B cell (primary cell): Measurements from ENCODE around the gene TMEM106B. TPM values are rescaled to one million over a fixed set of nuclear protein-coding genes. Genes with fewer than 3 reads are reported as not detected.

ENCODE experiments used
- ATAC-seq: fragments of 200-7000 bp; cut with Tn5 transposase; one replicate; pipeline ENCODE4 v1.10.0; 2021; ENCODE audit warnings: low read depth, mild to moderate bottlenecking, moderate number of reproducible peaks, moderate library complexity
- CTCF ChIA-PET: fragments of 350-600 bp; sonication (Branson Sonifier 250); formaldehyde crosslinking; loops from one replicate; lab custom pipeline; 2021; ENCODE audit warnings: antibody characterized with exemption, inconsistent platforms; lab: Charles Lee
- POLR2A ChIA-PET: fragments of 350-600 bp; sonication (Branson Sonifier 250); formaldehyde crosslinking; loops from one replicate; lab custom pipeline; 2021; ENCODE audit warnings: antibody characterized with exemption; lab: Charles Lee
- DNase-seq: peaks from one replicate; pipeline ENCODE4 v3.0.0; 2013
- H2AFZ ChIP-seq: 2 replicates; pipeline ENCODE4 v1.6.1; 2012; ENCODE audit warnings: mild to moderate bottlenecking, low read depth, low read length; ENCODE audit not compliant: insufficient read depth, poor library complexity, severe bottlenecking
- H3K27ac ChIP-seq, 2 donors: 1 replicate in 1 of 2; 2 replicates in 1 of 2; pipeline ENCODE4 v1.5.1; 2012 to 2013; ENCODE audit warnings: low read length in 2 of 2, mild to moderate bottlenecking in 2 of 2, moderate library complexity in 1 of 2
- H3K27me3 ChIP-seq, 4 experiments: fragments of 200-600 bp in 1 of 4; sonication (generic) in 1 of 4; replicated peaks in 1 of 4; 1 replicate in 2 of 4; 2 replicates in 2 of 4; pipeline versions ENCODE4 v1.6.1 to v1.7.0; 2013 to 2016; ENCODE audit warnings: low read length in 3 of 4, mild to moderate bottlenecking in 2 of 4, mixed read lengths in 1 of 4, moderate library complexity in 1 of 4; ENCODE audit not compliant: insufficient read depth in 4 of 4, control insufficient read depth in 3 of 4; ENCODE audit errors: control extremely low read depth in 1 of 4
- H3K36me3 ChIP-seq, 2 experiments: replicated peaks in 1 of 2; 1 replicate in 1 of 2; 2 replicates in 1 of 2; pipeline versions ENCODE4 v1.6.1 to v1.7.1; 2013; ENCODE audit warnings: low read length in 1 of 2; ENCODE audit not compliant: insufficient read depth in 2 of 2, control insufficient read depth in 1 of 2; ENCODE audit errors: control extremely low read depth in 1 of 2, extremely low read depth in 1 of 2
- H3K4me1 ChIP-seq, 2 donors: fragments of 200-600 bp in 1 of 2; sonication (generic) in 1 of 2; 1 replicate in 1 of 2; 2 replicates in 1 of 2; pipeline versions ENCODE4 v1.5.1 to v1.6.1; 2013 to 2017; ENCODE audit warnings: low read length in 2 of 2; ENCODE audit not compliant: control insufficient read depth in 2 of 2, insufficient read depth in 2 of 2
- H3K4me2 ChIP-seq: replicated peaks from 2 replicates; pipeline ENCODE3; 2012; ENCODE audit warnings: mild to moderate bottlenecking, low read depth, low read length; ENCODE audit not compliant: poor library complexity, severe bottlenecking
- H3K4me3 ChIP-seq, 5 experiments: fragments of 200-600 bp in 1 of 5; sonication (generic) in 1 of 5; 1 replicate in 3 of 5; 2 replicates in 2 of 5; pipeline versions ENCODE4 v1.5.1 to v1.7.0; 2011 to 2016; ENCODE audit warnings: low read length in 4 of 5, mild to moderate bottlenecking in 4 of 5, low read depth in 2 of 5, control low read depth in 1 of 5, moderate library complexity in 1 of 5; ENCODE audit not compliant: insufficient read depth in 1 of 5; ENCODE audit errors: control extremely low read depth in 1 of 5, extremely low read depth in 1 of 5
- H3K79me2 ChIP-seq: fragments of 200-600 bp; sonication (generic); one replicate; pipeline ENCODE4 v1.6.0; 2016; ENCODE audit warnings: low read length; ENCODE audit not compliant: control insufficient read depth, insufficient read depth
- H3K9ac ChIP-seq: fragments of 200-600 bp; sonication (generic); 2 replicates; pipeline ENCODE4 v1.6.1; 2017; ENCODE audit warnings: mild to moderate bottlenecking, low read length, moderate library complexity
- H3K9me3 ChIP-seq, 3 donors: one replicate each; pipeline versions ENCODE4 v1.6.1 to v1.7.1; 2013; ENCODE audit warnings: low read length in 2 of 3; ENCODE audit not compliant: control insufficient read depth in 2 of 3, insufficient read depth in 1 of 3; ENCODE audit errors: control extremely low read depth in 1 of 3
- H4K20me1 ChIP-seq: 2 replicates; pipeline ENCODE4 v1.6.0; 2012; ENCODE audit warnings: mild to moderate bottlenecking, low read length; ENCODE audit not compliant: insufficient read depth, control insufficient read depth, poor library complexity, severe bottlenecking
- H3K27ac Mint-ChIP-seq: one replicate; pipeline ENCODE4 v1.8.0; 2021; ENCODE audit warnings: mixed read lengths
- H3K27me3 Mint-ChIP-seq: one replicate; pipeline ENCODE4 v1.8.0; 2021; ENCODE audit warnings: mixed read lengths
- H3K4me1 Mint-ChIP-seq: one replicate; pipeline ENCODE4 v1.8.0; 2021; ENCODE audit warnings: mixed read lengths
- H3K4me3 Mint-ChIP-seq: one replicate; pipeline ENCODE4 v1.8.0; 2021; ENCODE audit warnings: mixed read lengths
- H3K9me3 Mint-ChIP-seq: one replicate; pipeline ENCODE4 v1.8.0; 2022; ENCODE audit warnings: mixed read lengths; ENCODE audit not compliant: insufficient read depth
- EZH2 ChIP-seq: IDR thresholded peaks from 2 replicates; pipeline ENCODE4 v1.6.1; 2012; ENCODE audit warnings: borderline replicate concordance, low read depth, mild to moderate bottlenecking, moderate library complexity, low read length; ENCODE audit not compliant: insufficient read depth, poor library complexity, severe bottlenecking
- WGBS: methylation state at CpG from one replicate; pipeline ENCODE4 v1.1.5; 2013; ENCODE audit warnings: missing lambda C conversion rate; ENCODE audit not compliant: insufficient coverage; 5-methylcytosine and 5-hydroxymethylcytosine counted together
- intact Hi-C: fragments of 100-400 bp; cut with micrococcal nuclease; formaldehyde crosslinking; loops from one replicate; pipeline ENCODE4 v1.10.0; 2022
- polyA plus RNA-seq: library from polyadenylated mRNA; depleted of rRNA; stranded (reverse); fragments of >200 nt; gene quantifications from 2 replicates; pipeline ENCODE4 v1.2.3, GENCODE V29; 2012
- total RNA-seq, 2 donors: library from RNA; stranded (reverse); fragments of 120-200 nt in 1 of 2; gene quantifications; 1 replicate in 1 of 2; 2 replicates in 1 of 2; pipeline versions ENCODE4 v1.2.3 to v1.2.4, GENCODE V29; 2013 to 2022
- TF ChIP-seq, protein P1 (sequence below): fragments of 200-600 bp; IDR thresholded peaks from one replicate; pipeline ENCODE4 v1.8.0; 2022; ENCODE audit warnings: antibody characterized with exemption, mild to moderate bottlenecking

TMEM106B gene
- total and polyA plus RNA-seq, 2 donors (not counting 1 experiment from before 2014, with no cell fraction given): 8.4 to 28.3 TPM

DNA sequence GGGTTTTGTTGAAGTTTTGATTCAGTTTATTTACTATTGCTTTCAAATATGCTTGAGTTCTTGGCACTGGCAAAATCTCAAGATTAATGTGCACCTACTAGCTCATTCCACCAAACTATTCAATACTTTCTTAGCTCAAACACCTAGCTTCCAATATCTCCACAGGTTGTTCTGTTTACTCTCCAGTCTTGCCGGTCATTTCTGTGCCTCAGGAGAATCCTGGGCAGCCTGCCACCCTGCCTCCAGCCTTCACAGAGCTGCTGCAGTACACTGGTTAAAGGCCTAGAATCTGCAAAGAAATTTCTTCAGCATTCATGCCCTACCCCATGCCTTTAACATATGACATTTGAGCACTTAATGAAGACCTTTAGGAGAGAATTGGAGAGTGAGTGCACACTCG is 4.0 kb upstream of the TMEM106B start:
- no peak overlapping the region for H3K4me3 Mint-ChIP-seq
- H3K27ac Mint-ChIP-seq: no peak overlapping the region

DNA sequence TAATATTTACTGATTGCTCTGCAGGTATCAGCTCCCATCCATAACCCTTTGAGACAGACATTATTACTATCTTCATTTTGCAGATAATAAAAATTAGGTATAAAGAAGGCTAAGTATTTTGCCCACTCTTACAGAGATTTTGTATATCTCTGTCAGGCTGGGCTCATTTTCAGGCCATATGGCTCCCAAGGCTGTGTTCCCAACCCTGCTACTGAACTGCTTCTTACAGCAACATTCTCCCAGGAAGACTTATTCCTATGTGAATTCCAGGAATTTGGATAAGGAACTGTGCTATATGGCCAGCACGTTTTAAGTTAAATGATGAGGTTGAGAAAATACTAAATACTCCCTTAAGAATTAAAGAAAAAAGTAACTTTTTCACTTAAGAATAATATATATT is 1.9 kb upstream of the TMEM106B start:
- H3K36me3 ChIP-seq: no peaks in the 10 kb centered on the region
- DNase-seq (no peak), ATAC-seq (no peak)
- intact Hi-C loops: no loop called here
- H3K9me3 ChIP-seq: no peaks in the 10 kb centered on the region
- H3K9me3 Mint-ChIP-seq: no peaks in the 10 kb centered on the region
- H4K20me1 ChIP-seq: peaks cover 4% of the 10 kb centered on the region
- H3K79me2 ChIP-seq: peaks cover 25% of the 10 kb centered on the region
- peaks cover 0 to 4% (median 4%) of the 10 kb centered on the region in 4 experiments for H3K27me3 ChIP-seq
- no peak overlapping the region for H3K27ac ChIP-seq
- H2AFZ ChIP-seq: no peak overlapping the region
- no peak overlapping the region for H3K4me3 Mint-ChIP-seq
- no peak overlapping the region for H3K27ac Mint-ChIP-seq
- TF ChIP-seq, protein P1, sequence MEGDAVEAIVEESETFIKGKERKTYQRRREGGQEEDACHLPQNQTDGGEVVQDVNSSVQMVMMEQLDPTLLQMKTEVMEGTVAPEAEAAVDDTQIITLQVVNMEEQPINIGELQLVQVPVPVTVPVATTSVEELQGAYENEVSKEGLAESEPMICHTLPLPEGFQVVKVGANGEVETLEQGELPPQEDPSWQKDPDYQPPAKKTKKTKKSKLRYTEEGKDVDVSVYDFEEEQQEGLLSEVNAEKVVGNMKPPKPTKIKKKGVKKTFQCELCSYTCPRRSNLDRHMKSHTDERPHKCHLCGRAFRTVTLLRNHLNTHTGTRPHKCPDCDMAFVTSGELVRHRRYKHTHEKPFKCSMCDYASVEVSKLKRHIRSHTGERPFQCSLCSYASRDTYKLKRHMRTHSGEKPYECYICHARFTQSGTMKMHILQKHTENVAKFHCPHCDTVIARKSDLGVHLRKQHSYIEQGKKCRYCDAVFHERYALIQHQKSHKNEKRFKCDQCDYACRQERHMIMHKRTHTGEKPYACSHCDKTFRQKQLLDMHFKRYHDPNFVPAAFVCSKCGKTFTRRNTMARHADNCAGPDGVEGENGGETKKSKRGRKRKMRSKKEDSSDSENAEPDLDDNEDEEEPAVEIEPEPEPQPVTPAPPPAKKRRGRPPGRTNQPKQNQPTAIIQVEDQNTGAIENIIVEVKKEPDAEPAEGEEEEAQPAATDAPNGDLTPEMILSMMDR: no peak
- TF ChIP-seq EZH2: no peak
- H3K4me1 Mint-ChIP-seq: peaks cover 24% of the 10 kb centered on the region
- H3K27me3 Mint-ChIP-seq: peaks cover 26% of the 10 kb centered on the region
- ChIA-PET CTCF (interaction anchor here (1.1 kb wide), 1 partner anchor 478 kb away, joined by 3 read pairs; no protein-coding TSS in a partner anchor), POLR2A (no interaction called here)
- H3K9ac ChIP-seq: no peak overlapping the region
- no peak overlapping the region for H3K4me3 ChIP-seq
- no CpG with 5 or more reads among the region's 1 CpG for WGBS
- H3K4me1 ChIP-seq: peaks cover 12 to 13% of the 10 kb centered on the region in 2 donors
- H3K4me2 ChIP-seq: no peak overlapping the region

More for the DNA sequence above, 4.0 kb upstream of the TMEM106B start:
- Histone ChIP-seq H3K4me3 (no peak overlapping the region), H3K27me3 (peaks cover 0 to 9% (median 4%) of the 10 kb centered on the region in 4 experiments), H3K9ac (no peak overlapping the region), H3K27ac (no peak overlapping the region), H3K36me3 (no peaks in the 10 kb centered on the region), H3K4me2 (no peak overlapping the region), H3K4me1 (peaks cover 8 to 10% of the 10 kb centered on the region in 2 donors), H4K20me1 (no peaks in the 10 kb centered on the region), H2AFZ (no peak overlapping the region), H3K9me3 (no peaks in the 10 kb centered on the region), H3K79me2 (peaks cover 8% of the 10 kb centered on the region)
- WGBS: 100% methylated on average over 2 of the region's 2 CpGs
- DNase-seq (no peak), ATAC-seq (no peak)
- TF ChIP-seq EZH2: no peak
- TF ChIP-seq, protein P1: no peak
- Mint-ChIP-seq H3K9me3 (no peaks in the 10 kb centered on the region), H3K27me3 (peaks cover 35% of the 10 kb centered on the region), H3K4me1 (peaks cover 13% of the 10 kb centered on the region)
- CTCF ChIA-PET: no interaction called here
- POLR2A ChIA-PET: no interaction called here
- intact Hi-C loops: no loop called here
